GM10248 (cell line): ENCODE measurements around the gene CTH.

Experiments
- CTCF ChIA-PET: fragments of 300-600 bp; sonication (Branson Sonifier 250); formaldehyde crosslinking; extraction: SDS; loops from one replicate; lab custom pipeline; 2021; ENCODE audit warnings: antibody characterized with exemption; lab: Yijun Ruan, JAX
- POLR2A ChIA-PET: fragments of 350-650 bp; sonication (Branson Sonifier 250); formaldehyde crosslinking; extraction: SDS; loops from one replicate; lab custom pipeline; 2020; ENCODE audit warnings: antibody characterized with exemption; lab: Yijun Ruan, JAX
- DNase-seq: peaks from one replicate; pipeline ENCODE4 v3.0.0; 2012; ENCODE audit errors: extremely low spot score
- CTCF ChIP-seq: IDR thresholded peaks from 2 replicates; pipeline ENCODE4 v1.5.1; 2012; ENCODE audit warnings: mild to moderate bottlenecking, low read depth; ENCODE audit errors: extremely low read depth, missing control alignments, control extremely low read depth

Gene CTH

DNA sequence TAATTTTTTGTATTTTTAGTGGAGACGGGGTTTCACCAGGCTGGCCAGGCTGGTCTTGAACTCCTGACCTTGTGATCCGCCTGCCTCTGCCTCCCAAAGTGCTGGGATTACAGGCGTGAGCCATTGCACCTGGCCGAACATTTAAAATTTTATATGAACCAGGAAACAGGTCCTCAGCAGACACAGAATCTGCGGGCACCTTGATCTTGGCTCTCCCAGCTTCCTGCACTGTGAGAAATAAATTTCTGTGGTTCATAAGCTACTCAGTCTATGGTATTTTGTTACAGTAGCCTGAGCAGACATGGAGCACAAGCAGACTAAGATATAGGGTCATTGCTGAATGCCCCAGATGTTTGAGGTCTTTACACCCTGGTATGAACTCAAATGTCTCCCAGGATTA lies 23.6 kb upstream of the CTH start:
- DNase-seq = no peak
- POLR2A ChIA-PET = no interaction called here
- CTCF ChIA-PET = interaction anchor here (1.4 to 3.7 kb wide), 3 partner anchors 9 to 15 kb away, joined by 3 to 15 read pairs (median 5); no protein-coding TSS in a partner anchor
- TF ChIP-seq CTCF = no peak

GRCh38 chr1:70392626-70393025 lies 18.4 kb upstream of the CTH start:
- CTCF ChIA-PET = no interaction called here

DNA sequence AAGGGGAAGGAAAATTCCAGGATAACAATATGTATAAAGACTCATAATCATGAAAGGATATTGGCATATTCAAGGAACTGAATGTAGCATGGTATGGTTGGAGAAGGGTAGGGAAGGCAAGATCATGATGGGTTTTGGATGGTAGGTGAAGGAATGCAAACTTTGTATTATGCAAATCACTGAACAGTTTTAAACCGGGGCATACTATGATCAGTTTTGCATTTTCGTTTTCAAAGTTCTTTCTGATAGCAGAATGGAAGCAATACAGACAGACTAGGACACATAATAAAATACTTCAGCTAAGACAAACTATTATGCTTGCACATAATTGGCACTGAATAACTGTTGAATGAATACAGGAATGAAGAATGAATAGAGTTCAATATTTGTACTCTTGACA lies 14.5 kb upstream of the CTH start:
- ChIA-PET CTCF (interaction anchor here (1.1 to 1.5 kb wide), 3 partner anchors 9 to 14 kb away, joined by 3 to 5 read pairs (median 3); no protein-coding TSS in a partner anchor), POLR2A (no interaction called here)
- no peak for DNase-seq
- no peak for TF ChIP-seq CTCF

More at GRCh38 chr1:70392626-70393025, 18.4 kb upstream of the CTH start:
- TF ChIP-seq CTCF = no peak
- POLR2A ChIA-PET = no interaction called here
- DNase-seq = no peak

GRCh38 chr1:70397013-70397412 lies 14.1 kb upstream of the CTH start:
- TF ChIP-seq CTCF = no peak
- ChIA-PET POLR2A (no interaction called here), CTCF (interaction anchor here (1.1 kb wide), 1 partner anchor 13 kb away, joined by 3 read pairs; no protein-coding TSS in a partner anchor)
- no peak for DNase-seq

- no peak for DNase-seq
- CTCF ChIA-PET = interaction anchor here (2.7 to 4.2 kb wide), 2 partner anchors 10 to 11 kb away, joined by 10 to 15 read pairs; no protein-coding TSS in a partner anchor
- POLR2A ChIA-PET = interaction anchor here (0.7 kb wide), 1 partner anchor 11 kb away, joined by 4 read pairs; the partner anchor contains the start of gene CTH
- no peak for TF ChIP-seq CTCF
Observed at GRCh38 chr1:70400335-70400734, 10.7 kb upstream of the CTH start.

- no peak for TF ChIP-seq CTCF
- ChIA-PET CTCF (interaction anchor here (1.3 to 4.2 kb wide), 3 partner anchors 10 to 13 kb away, joined by 4 to 15 read pairs (median 4); no protein-coding TSS in a partner anchor), POLR2A (interaction anchor here (2.0 kb wide), 1 partner anchor 9 kb away, joined by 5 read pairs; the partner anchor contains the start of gene CTH)
- DNase-seq = no peak
Observed at GRCh38 chr1:70401974-70402373, 9.1 kb upstream of the CTH start.
